NB4 (cell line): Measurements from ENCODE around the gene RACGAP1.
A peak's percentile ranks its signal among the peaks of the same experiment; 100 is the strongest.

Experiments
- POLR2A ChIP-seq: IDR thresholded peaks from 2 replicates; pipeline ENCODE4 v1.6.1; 2011; ENCODE audit warnings: mild to moderate bottlenecking; ENCODE audit not compliant: insufficient read length; ENCODE audit errors: extremely low read depth
- TF ChIP-seq, protein P1 (sequence below): IDR thresholded peaks from one replicate; pipeline ENCODE4 v1.5.1; 2012; ENCODE audit warnings: low read depth, low read length
- TF ChIP-seq, protein P2 (sequence below): IDR thresholded peaks from 2 replicates; pipeline ENCODE4 v1.6.1; 2011; ENCODE audit warnings: low read depth, low read length

DNA sequence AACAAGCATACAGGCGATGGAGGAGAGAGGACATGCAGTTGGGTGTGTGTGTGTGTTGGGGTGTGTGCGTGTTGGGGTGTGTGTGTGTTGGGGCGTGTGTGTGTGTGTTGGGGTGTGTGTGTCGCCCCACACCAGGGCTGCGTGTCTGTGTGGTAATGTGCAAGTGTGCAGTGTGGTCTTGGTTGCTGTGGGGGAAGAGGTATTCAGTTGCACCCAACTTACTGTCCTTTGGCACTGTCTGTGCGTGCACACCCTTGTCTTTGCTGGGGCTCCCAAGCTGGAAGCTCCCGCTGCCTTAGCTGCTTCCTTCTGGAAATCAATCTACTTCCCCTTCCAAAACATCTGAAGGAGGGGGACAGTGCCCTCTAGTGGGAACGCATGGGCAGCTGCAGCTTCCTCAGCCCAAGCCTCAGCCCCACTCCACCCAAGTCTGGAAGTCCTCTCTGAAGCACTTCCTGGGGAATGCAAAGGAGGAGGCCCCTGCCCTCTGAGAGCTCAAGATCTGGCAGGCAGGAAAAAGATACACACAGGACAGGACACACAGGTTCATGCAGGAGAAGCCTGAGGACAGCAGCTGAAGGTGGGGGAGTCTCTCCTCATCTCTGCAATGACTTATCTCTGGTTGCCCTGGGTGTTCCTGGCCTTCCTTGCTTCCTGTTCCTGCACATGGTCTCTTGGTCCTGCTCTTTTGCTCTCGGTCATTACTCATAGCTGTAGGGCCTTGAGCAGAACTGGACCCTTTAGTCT, 45.2 kb upstream of the RACGAP1 start:
- TF ChIP-seq, protein P1, sequence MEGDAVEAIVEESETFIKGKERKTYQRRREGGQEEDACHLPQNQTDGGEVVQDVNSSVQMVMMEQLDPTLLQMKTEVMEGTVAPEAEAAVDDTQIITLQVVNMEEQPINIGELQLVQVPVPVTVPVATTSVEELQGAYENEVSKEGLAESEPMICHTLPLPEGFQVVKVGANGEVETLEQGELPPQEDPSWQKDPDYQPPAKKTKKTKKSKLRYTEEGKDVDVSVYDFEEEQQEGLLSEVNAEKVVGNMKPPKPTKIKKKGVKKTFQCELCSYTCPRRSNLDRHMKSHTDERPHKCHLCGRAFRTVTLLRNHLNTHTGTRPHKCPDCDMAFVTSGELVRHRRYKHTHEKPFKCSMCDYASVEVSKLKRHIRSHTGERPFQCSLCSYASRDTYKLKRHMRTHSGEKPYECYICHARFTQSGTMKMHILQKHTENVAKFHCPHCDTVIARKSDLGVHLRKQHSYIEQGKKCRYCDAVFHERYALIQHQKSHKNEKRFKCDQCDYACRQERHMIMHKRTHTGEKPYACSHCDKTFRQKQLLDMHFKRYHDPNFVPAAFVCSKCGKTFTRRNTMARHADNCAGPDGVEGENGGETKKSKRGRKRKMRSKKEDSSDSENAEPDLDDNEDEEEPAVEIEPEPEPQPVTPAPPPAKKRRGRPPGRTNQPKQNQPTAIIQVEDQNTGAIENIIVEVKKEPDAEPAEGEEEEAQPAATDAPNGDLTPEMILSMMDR, result peak; percentile 97
- TF ChIP-seq POLR2A, result no peak
- TF ChIP-seq, protein P2, sequence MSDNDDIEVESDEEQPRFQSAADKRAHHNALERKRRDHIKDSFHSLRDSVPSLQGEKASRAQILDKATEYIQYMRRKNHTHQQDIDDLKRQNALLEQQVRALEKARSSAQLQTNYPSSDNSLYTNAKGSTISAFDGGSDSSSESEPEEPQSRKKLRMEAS, result no peak
